Esophagus squamous epithelium (tissue), 5 donors: ENCODE results near the gene TOX2. TPM values are rescaled to one million over a fixed set of nuclear protein-coding genes. Genes with fewer than 3 reads are reported as not detected.

Experiments used
- DNase-seq: peaks from one replicate; lab custom pipeline; 2025; lab: John Stamatoyannopoulos, UW
- H3K27ac ChIP-seq, 4 donors: fragments of 200-600 bp; sonication (generic); one replicate each; pipeline ENCODE4 v1.5.1; 2016 to 2019; ENCODE audit warnings: mild to moderate bottlenecking in 1 of 4
- H3K27me3 ChIP-seq, 4 donors: fragments of 200-600 bp; sonication (generic); 1 replicate in 3 of 4; 2 replicates in 1 of 4; pipeline versions ENCODE4 v1.5.1 to v1.6.0; 2017 to 2021; ENCODE audit warnings: antibody characterized with exemption in 1 of 4
- H3K36me3 ChIP-seq, 3 donors: fragments of 200-600 bp; sonication (generic); one replicate each; pipeline ENCODE4 v1.5.1; 2016 to 2019
- H3K4me1 ChIP-seq, 3 donors: fragments of 200-600 bp; sonication (generic); one replicate each; pipeline ENCODE4 v1.5.1; 2017 to 2019
- H3K4me3 ChIP-seq, 4 donors: fragments of 200-600 bp; sonication (generic); 1 replicate in 3 of 4; 2 replicates in 1 of 4; pipeline ENCODE4 v1.5.1; 2016 to 2019; ENCODE audit warnings: mild to moderate bottlenecking in 2 of 4, moderate library complexity in 1 of 4
- H3K9me3 ChIP-seq, 3 donors: fragments of 200-600 bp; sonication (generic); one replicate each; pipeline ENCODE4 v1.5.1; 2016 to 2019
- POLR2A ChIP-seq, 4 donors: fragments of 450-650 bp; IDR thresholded peaks; one replicate each; pipeline ENCODE4 v1.6.1; 2017; ENCODE audit warnings: antibody characterized with exemption in 4 of 4, mild to moderate bottlenecking in 4 of 4, moderate library complexity in 3 of 4
- WGBS, 2 donors: methylation state at CpG; one replicate each; pipeline ENCODE4 v1.1.5; 2018; 5-methylcytosine and 5-hydroxymethylcytosine counted together
- intact Hi-C: fragments of 100-400 bp; cut with DNase I; formaldehyde crosslinking; loops from one replicate; pipeline ENCODE4 v1.15.0; 2022
- total RNA-seq, 4 donors: library from RNA; depleted of rRNA; stranded (reverse); fragments of >200 nt; gene quantifications; one replicate each; pipeline ENCODE4 v1.1.0, GENCODE V29; 2016
- TF ChIP-seq, protein P1 (sequence below), 6 experiments: fragments of 450-650 bp in 4 of 6; fragments of 200-600 bp in 2 of 6; sonication (generic) in 2 of 6; IDR thresholded peaks; one replicate each; pipeline ENCODE4 v1.5.1; 2016 to 2019; ENCODE audit warnings: antibody characterized with exemption in 6 of 6, mild to moderate bottlenecking in 4 of 6, moderate library complexity in 4 of 6
- donor health status: DM: yes; HTN: yes; CAD: no.

Gene TOX2
- total RNA-seq, 4 donors from 2014 or later, result 0.99 to 22.9 (median 3.1) TPM

GRCh38 chr20:44054118-44054517, 139.5 kb downstream of the TOX2 start:
- H3K27ac ChIP-seq, result no peak overlapping the region
- H3K9me3 ChIP-seq, result no peaks in the 10 kb centered on the region
- no peaks in the 10 kb centered on the region for H3K4me1 ChIP-seq
- TF ChIP-seq POLR2A (IDR thresholded peaks at IDR 0.05), result no peak
- TF ChIP-seq, protein P1, sequence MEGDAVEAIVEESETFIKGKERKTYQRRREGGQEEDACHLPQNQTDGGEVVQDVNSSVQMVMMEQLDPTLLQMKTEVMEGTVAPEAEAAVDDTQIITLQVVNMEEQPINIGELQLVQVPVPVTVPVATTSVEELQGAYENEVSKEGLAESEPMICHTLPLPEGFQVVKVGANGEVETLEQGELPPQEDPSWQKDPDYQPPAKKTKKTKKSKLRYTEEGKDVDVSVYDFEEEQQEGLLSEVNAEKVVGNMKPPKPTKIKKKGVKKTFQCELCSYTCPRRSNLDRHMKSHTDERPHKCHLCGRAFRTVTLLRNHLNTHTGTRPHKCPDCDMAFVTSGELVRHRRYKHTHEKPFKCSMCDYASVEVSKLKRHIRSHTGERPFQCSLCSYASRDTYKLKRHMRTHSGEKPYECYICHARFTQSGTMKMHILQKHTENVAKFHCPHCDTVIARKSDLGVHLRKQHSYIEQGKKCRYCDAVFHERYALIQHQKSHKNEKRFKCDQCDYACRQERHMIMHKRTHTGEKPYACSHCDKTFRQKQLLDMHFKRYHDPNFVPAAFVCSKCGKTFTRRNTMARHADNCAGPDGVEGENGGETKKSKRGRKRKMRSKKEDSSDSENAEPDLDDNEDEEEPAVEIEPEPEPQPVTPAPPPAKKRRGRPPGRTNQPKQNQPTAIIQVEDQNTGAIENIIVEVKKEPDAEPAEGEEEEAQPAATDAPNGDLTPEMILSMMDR (IDR thresholded peaks at IDR 0.05), result no peak
- no peak for DNase-seq
- WGBS, 2 donors, result 87 to 98% methylated on average over 11 to 16 of the region's 16 CpGs
- no peak overlapping the region for H3K4me3 ChIP-seq
- H3K27me3 ChIP-seq, result no peaks in the 10 kb centered on the region
- intact Hi-C loops, result no loop called here
- peaks cover 0 to 56% (median 0%) of the 10 kb centered on the region in 3 donors for H3K36me3 ChIP-seq

- TF ChIP-seq, protein P1 (IDR thresholded peaks at IDR 0.05), result no peak
- no peak for TF ChIP-seq POLR2A (IDR thresholded peaks at IDR 0.05)
- 57 to 67% methylated on average over 1 to 3 of the region's 3 CpGs for WGBS, 2 donors
- intact Hi-C loops, result no loop called here
- no peak for DNase-seq
- no peak overlapping the region for H3K4me3 ChIP-seq
- no peaks in the 10 kb centered on the region for H3K27me3 ChIP-seq
- no peaks in the 10 kb centered on the region for H3K9me3 ChIP-seq
- H3K27ac ChIP-seq, result no peak overlapping the region
- H3K36me3 ChIP-seq, result peaks cover 0 to 56% (median 0%) of the 10 kb centered on the region in 3 donors
- H3K4me1 ChIP-seq, result no peaks in the 10 kb centered on the region
These were observed 140.2 kb downstream of the TOX2 start for GRCh38 chr20:44054849-44055248.

DNA sequence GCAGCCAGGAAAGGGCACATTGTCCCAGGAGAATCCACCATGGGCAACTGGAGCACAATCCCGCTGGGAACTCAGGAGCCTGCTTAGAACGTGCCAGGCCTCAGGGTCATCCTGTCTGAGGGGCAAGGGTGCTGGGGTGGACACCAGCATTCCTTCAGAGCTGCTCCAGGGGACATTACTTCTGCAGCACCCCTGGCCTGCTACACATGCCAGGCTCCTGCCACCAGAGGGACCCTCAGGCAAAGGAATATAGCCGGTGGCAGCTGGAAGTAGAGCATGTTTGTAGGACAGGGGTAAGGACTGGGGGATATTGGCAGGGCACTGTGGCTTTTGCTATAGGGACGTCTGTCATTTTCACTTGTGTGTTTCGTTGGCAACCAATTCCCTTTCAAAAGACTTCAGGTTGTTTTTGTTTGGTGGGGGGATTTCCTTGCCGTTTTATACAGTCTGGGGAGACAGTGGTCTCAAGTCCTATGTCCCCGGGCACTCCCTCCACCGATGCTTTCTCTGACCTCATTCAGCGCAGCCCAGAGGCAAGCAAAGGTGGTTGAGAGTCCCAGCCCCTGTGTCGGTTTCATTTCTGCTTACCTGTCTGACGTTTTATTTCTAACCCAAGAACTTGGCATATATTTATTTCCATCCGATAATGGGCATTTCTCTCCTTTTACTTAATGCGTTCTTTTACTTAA, 141.5 kb downstream of the TOX2 start:
- H3K27ac ChIP-seq, result no peak overlapping the region
- no peaks in the 10 kb centered on the region for H3K4me1 ChIP-seq
- H3K27me3 ChIP-seq, result no peaks in the 10 kb centered on the region
- DNase-seq, result no peak
- TF ChIP-seq, protein P1 (IDR thresholded peaks at IDR 0.05), result peak in 2 of 6 experiments; percentile 8 to 23
- no peak for TF ChIP-seq POLR2A (IDR thresholded peaks at IDR 0.05)
- intact Hi-C loops, result no loop called here
- no peaks in the 10 kb centered on the region for H3K9me3 ChIP-seq
- no peak overlapping the region for H3K4me3 ChIP-seq
- H3K36me3 ChIP-seq, result peaks cover 0 to 56% (median 0%) of the 10 kb centered on the region in 3 donors
- 65% methylated on average over 13 of the region's 13 CpGs for WGBS, 2 donors

DNA sequence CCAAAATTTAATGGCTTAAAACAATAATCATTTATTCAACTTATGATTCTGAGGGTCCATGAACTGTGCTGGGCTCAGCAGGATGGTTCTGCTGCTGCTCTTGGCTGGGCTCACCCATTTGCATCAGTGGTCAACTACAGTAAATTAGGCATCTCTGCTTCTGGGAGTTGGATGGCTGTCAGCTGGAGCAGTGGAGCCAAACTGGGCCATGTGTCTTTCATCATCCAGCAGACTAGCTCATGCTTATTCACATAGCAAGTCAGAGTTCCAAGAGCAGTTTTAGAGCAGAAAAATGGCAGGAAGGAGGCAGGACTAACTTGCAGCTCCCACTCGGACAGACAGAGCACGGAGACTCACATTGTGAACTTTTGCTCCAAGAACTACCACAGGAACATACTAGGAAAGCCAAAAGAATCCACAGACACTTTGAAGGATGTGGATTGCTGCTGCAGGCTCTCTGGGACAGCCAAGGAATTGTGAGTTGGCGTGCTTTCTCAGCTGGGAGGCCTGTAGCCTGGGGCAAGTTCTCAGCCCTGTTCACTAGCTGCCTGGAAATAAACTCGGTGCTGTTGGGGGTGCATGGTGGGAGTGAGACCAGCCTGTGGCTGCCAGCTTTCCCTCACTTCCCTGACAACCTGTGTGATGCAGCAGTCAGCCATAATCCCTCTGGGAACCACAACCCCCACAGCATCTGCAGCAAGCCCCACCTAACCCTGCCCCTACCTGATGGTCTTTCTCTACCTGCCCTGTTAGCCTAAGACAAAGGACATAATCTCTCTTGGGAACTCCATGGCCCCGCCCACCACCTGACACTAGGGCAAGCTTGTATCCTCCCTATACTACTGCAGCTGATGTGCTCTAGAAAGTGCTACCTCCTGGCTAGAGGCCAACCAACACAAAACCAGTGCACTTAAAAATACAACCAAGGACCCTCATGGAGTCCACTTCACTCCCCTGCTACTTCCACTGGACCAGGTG, 143.3 kb downstream of the TOX2 start:
- TF ChIP-seq POLR2A (IDR thresholded peaks at IDR 0.05), result no peak
- TF ChIP-seq, protein P1 (IDR thresholded peaks at IDR 0.05), result no peak
- no peak for DNase-seq
- intact Hi-C loops, result no loop called here
- H3K9me3 ChIP-seq, result no peaks in the 10 kb centered on the region
- H3K27me3 ChIP-seq, result no peaks in the 10 kb centered on the region
- no peaks in the 10 kb centered on the region for H3K4me1 ChIP-seq
- peaks cover 0 to 44% (median 0%) of the 10 kb centered on the region in 3 donors for H3K36me3 ChIP-seq
- 83 to 89% methylated on average over 3 of the region's 5 CpGs for WGBS, 2 donors
- no peak overlapping the region for H3K27ac ChIP-seq
- no peak overlapping the region for H3K4me3 ChIP-seq
